Loucy (cell line): ENCODE measurements around the gene SELL.

Experiments
- H2AFZ ChIP-seq: fragments of 200-600 bp; sonication (generic); 2 replicates; pipeline ENCODE4 v1.6.0; 2016; ENCODE audit warnings: antibody characterized with exemption, mild to moderate bottlenecking, low read length, moderate library complexity
- H3F3A ChIP-seq: fragments of 200-600 bp; 2 replicates; pipeline ENCODE4 v1.6.0; 2016; ENCODE audit warnings: antibody characterized with exemption, low read depth, mild to moderate bottlenecking
- H3K27me3 ChIP-seq: fragments of 200-600 bp; sonication (generic); 2 replicates; pipeline ENCODE4 v1.6.1; 2014; ENCODE audit warnings: low read length, mild to moderate bottlenecking; ENCODE audit not compliant: insufficient read depth, poor library complexity, severe bottlenecking
- H3K36me3 ChIP-seq: fragments of 200-600 bp; sonication (generic); 2 replicates; pipeline ENCODE4 v1.6.1; 2016; ENCODE audit warnings: low read length; ENCODE audit not compliant: insufficient read depth
- H3K4me1 ChIP-seq: fragments of 200-600 bp; sonication (generic); 2 replicates; pipeline ENCODE4 v1.5.1; 2014; ENCODE audit warnings: low read length, mild to moderate bottlenecking; ENCODE audit not compliant: insufficient read depth, poor library complexity, severe bottlenecking
- H3K4me2 ChIP-seq: fragments of 200-600 bp; sonication (generic); 2 replicates; pipeline ENCODE4 v1.6.0; 2014; ENCODE audit warnings: antibody characterized with exemption, low read length, low read depth, mild to moderate bottlenecking; ENCODE audit not compliant: poor library complexity, severe bottlenecking
- H3K4me3 ChIP-seq: fragments of 200-600 bp; sonication (generic); 2 replicates; pipeline ENCODE4 v1.5.1; 2014; ENCODE audit warnings: low read length, mild to moderate bottlenecking, mixed read lengths; ENCODE audit not compliant: poor library complexity, severe bottlenecking
- H3K79me2 ChIP-seq: fragments of 200-600 bp; sonication (generic); 2 replicates; pipeline ENCODE4 v1.6.1; 2014; ENCODE audit warnings: low read length; ENCODE audit not compliant: insufficient read depth
- H3K9ac ChIP-seq: fragments of 200-600 bp; sonication (generic); 2 replicates; pipeline ENCODE4 v1.6.0; 2014; ENCODE audit warnings: mild to moderate bottlenecking, low read depth, low read length, moderate library complexity; ENCODE audit not compliant: poor library complexity, severe bottlenecking
- H3K9me2 ChIP-seq: fragments of 200-600 bp; sonication (generic); replicated peaks from 2 replicates; pipeline ENCODE4 v1.6.1; 2016; ENCODE audit warnings: low read depth, low read length, mixed read lengths
- H3K9me3 ChIP-seq: fragments of 200-600 bp; sonication (generic); 2 replicates; pipeline ENCODE4 v1.6.1; 2014; ENCODE audit warnings: mild to moderate bottlenecking, antibody characterized with exemption, low read length, low read depth; ENCODE audit not compliant: insufficient read depth
- H4K20me1 ChIP-seq: fragments of 200-600 bp; sonication (generic); 2 replicates; pipeline ENCODE4 v1.6.0; 2014; ENCODE audit warnings: antibody characterized with exemption, low read length, mild to moderate bottlenecking; ENCODE audit not compliant: insufficient read depth, poor library complexity, severe bottlenecking
- CTCF ChIP-seq: fragments of 200-600 bp; sonication (generic); conservative IDR thresholded peaks from 2 replicates; pipeline ENCODE4 v1.5.1; 2014; ENCODE audit warnings: mild to moderate bottlenecking, antibody characterized with exemption, low read length
- EZH2phosphoT487 ChIP-seq: fragments of 200-600 bp; IDR thresholded peaks from 2 replicates; pipeline ENCODE4 v1.6.1; 2018; ENCODE audit warnings: antibody characterized with exemption, mild to moderate bottlenecking, moderate library complexity, borderline replicate concordance

SELL gene

GRCh38 chr1:169644297-169644696 lies 67.1 kb downstream of the SELL start:
- TF ChIP-seq EZH2phosphoT487 (no peak), CTCF (no peak)
- no peaks in the 10 kb centered on the region for H3K79me2 ChIP-seq
- no peaks in the 10 kb centered on the region for H3K9me2 ChIP-seq
- H4K20me1 ChIP-seq, result no peaks in the 10 kb centered on the region
- H3K9me3 ChIP-seq, result peaks cover 4% of the 10 kb centered on the region; the same call in 1 of the 2 replicates
- H3F3A ChIP-seq, result peaks cover 8% of the 10 kb centered on the region; the same call in 1 of the 2 replicates
- H3K27me3 ChIP-seq, result no peaks in the 10 kb centered on the region
- no peak overlapping the region for H3K4me3 ChIP-seq
- H3K36me3 ChIP-seq, result no peaks in the 10 kb centered on the region
- peaks cover 32% of the 10 kb centered on the region for H3K4me1 ChIP-seq
- no peak overlapping the region for H3K4me2 ChIP-seq
- no peak overlapping the region for H2AFZ ChIP-seq
- H3K9ac ChIP-seq, result no peak overlapping the region
